Erythroblast (primary cell): ENCODE measurements around the gene YIPF5.

Experiments used
- GATA1 ChIP-seq: IDR thresholded peaks from 2 replicates; pipeline ENCODE4 v1.6.1; 2011; ENCODE audit warnings: low read depth, mild to moderate bottlenecking, control low read depth, low read length, moderate library complexity
- POLR2A ChIP-seq: IDR thresholded peaks from 2 replicates; pipeline ENCODE4 v1.6.1; 2011; ENCODE audit warnings: mild to moderate bottlenecking, low read length

DNA sequence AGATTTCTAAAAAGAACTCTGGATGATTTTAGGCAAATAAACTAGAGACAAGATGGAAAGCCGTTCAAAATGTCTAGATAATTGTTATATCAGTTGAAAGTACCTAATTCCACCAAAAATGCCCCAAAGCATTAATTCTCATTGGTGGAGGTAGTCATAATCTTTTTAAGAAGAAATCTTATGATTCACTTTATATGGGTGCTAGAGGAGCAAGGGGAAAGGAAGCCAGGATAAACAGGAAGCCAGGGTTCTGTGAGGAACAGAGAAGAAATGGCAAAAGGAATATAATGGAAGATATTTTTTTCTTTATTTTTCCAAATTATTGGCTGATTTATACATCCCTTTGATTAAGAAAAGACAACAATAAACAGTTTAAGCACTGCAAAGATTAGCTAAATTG lies 7.8 kb downstream of the YIPF5 start:
- no peak for TF ChIP-seq POLR2A
- TF ChIP-seq GATA1: no peak
